Measurements from ENCODE around the gene EYS. TPM values are rescaled to one million over a fixed set of nuclear protein-coding genes. Genes with fewer than 3 reads are reported as not detected.
"Not testable (repeated sequence)": the region's sequence is repeated elsewhere in the genome, so short reads cannot be mapped to it uniquely, and the experiment has no call there.

The EYS gene
- total and polyA plus RNA-seq, 2 experiments from 2014 or later = under 0.01 to 0.15 TPM

- no peaks in the 10 kb centered on the region for H3K4me1 ChIP-seq (ENCODE audit: low read depth)
- no peaks in the 10 kb centered on the region for H3K27me3 ChIP-seq
- no peaks in the 10 kb centered on the region for H3K36me3 ChIP-seq
- no peak overlapping the region for H3K27ac ChIP-seq
- no peaks in the 10 kb centered on the region for H3K9me3 ChIP-seq (ENCODE audit: low read depth)
- no peak overlapping the region for H3K4me3 ChIP-seq
- TF ChIP-seq CTCF (IDR thresholded peaks at IDR 0.05; ENCODE audit: low read depth, low read length) = no peak
- no peak for DNase-seq (ENCODE audit: low read depth in 1 of 2, low spot score in 1 of 2)
Measured at GRCh38 chr6:64479134-64479533, 1227.9 kb downstream of the EYS start.

GRCh38 chr6:64477391-64477790, 1229.6 kb downstream of the EYS start:
- Histone ChIP-seq H3K4me1 (ENCODE audit: low read depth) (no peaks in the 10 kb centered on the region), H3K4me3 (no peak overlapping the region), H3K27me3 (no peaks in the 10 kb centered on the region), H3K9me3 (ENCODE audit: low read depth) (no peaks in the 10 kb centered on the region), H3K27ac (no peak overlapping the region), H3K36me3 (no peaks in the 10 kb centered on the region)
- DNase-seq (ENCODE audit: low read depth in 1 of 2, low spot score in 1 of 2) = no peak
- TF ChIP-seq CTCF (IDR thresholded peaks at IDR 0.05; ENCODE audit: low read depth, low read length) = no peak

GRCh38 chr6:64476935-64477334, 1230.1 kb downstream of the EYS start:
- TF ChIP-seq CTCF (IDR thresholded peaks at IDR 0.05; ENCODE audit: low read depth, low read length) = no peak
- H3K36me3 ChIP-seq = no peaks in the 10 kb centered on the region

GRCh38 chr6:64469405-64469804, 1237.6 kb downstream of the EYS start:
- H3K27me3 ChIP-seq; H3K4me1 ChIP-seq (ENCODE audit: low read depth); H3K27ac ChIP-seq; H3K36me3 ChIP-seq; H3K4me3 ChIP-seq; H3K9me3 ChIP-seq (ENCODE audit: low read depth): not testable (repeated sequence)
- peak; percentile 40 for TF ChIP-seq CTCF (IDR thresholded peaks at IDR 0.05; ENCODE audit: low read depth, low read length)
- peak; percentile 10 to 29 for DNase-seq (ENCODE audit: low read depth in 1 of 2, low spot score in 1 of 2)

More at GRCh38 chr6:64476935-64477334, 1230.1 kb downstream of the EYS start:
- H3K27me3 ChIP-seq = no peaks in the 10 kb centered on the region
- no peaks in the 10 kb centered on the region for H3K4me1 ChIP-seq (ENCODE audit: low read depth)
- no peaks in the 10 kb centered on the region for H3K9me3 ChIP-seq (ENCODE audit: low read depth)
- H3K4me3 ChIP-seq = no peak overlapping the region
- no peak for DNase-seq (ENCODE audit: low read depth in 1 of 2, low spot score in 1 of 2)
- no peak overlapping the region for H3K27ac ChIP-seq

GRCh38 chr6:64467656-64468055, 1239.4 kb downstream of the EYS start:
- H3K36me3 ChIP-seq = no peaks in the 10 kb centered on the region
- no peaks in the 10 kb centered on the region for H3K4me1 ChIP-seq (ENCODE audit: low read depth)
- H3K27me3 ChIP-seq = no peaks in the 10 kb centered on the region
- no peaks in the 10 kb centered on the region for H3K9me3 ChIP-seq (ENCODE audit: low read depth)
- H3K27ac ChIP-seq = no peak overlapping the region
- DNase-seq (ENCODE audit: low read depth in 1 of 2, low spot score in 1 of 2) = no peak
- no peak for TF ChIP-seq CTCF (IDR thresholded peaks at IDR 0.05; ENCODE audit: low read depth, low read length)
- no peak overlapping the region for H3K4me3 ChIP-seq

Measured in cardiac muscle cell (in vitro differentiated cells and primary cell).